SK-MEL-5 (cell line): ENCODE results near the gene NDUFB8. TPM values are rescaled to one million over a fixed set of nuclear protein-coding genes. Genes with fewer than 3 reads are reported as not detected.

ENCODE experiments used
- DNase-seq: peaks from one replicate; pipeline ENCODE4 v3.0.0-alpha.2; 2016; ENCODE audit warnings: low read depth, low spot score
- in situ Hi-C: cut with HindIII; loops from 2 replicates; pipeline ENCODE4 v1.10.0; 2016; ENCODE audit warnings: low sequenced_read_pairs, high pct_unique_total_duplicates, low pct_unique_long_range_greater_than_20kb
- total RNA-seq: library from RNA; depleted of rRNA; stranded (reverse); fragments of >200 nt; shearing (Covaris generic); gene quantifications from 2 replicates; pipeline ENCODE4 v1.2.3, GENCODE V29; 2014

NDUFB8 gene
- total RNA-seq, 1 experiment from 2014 or later = 447 TPM

DNA sequence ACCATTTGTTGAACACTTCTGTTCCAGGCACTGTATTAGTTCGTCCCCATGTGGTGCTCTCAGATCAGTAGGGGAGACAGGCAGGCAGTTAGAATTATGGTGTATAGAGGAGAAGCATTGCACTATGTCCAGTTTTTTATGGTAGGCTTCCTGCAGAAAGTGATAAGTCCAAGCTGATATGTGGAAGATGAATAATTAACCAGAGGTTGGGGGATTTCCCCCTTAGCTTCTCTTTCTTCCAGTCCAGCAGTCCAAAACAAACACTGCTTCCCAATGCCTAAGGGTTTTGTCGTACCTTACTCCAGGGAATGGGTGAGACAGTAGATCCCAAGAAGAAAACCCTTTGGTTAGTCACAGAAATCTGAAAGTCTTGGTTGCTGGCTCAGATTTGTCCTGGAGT lies 25.2 kb upstream of the NDUFB8 start:
- no peak for DNase-seq
- in situ Hi-C loops = loop anchor here (25.0 kb wide), 1 partner anchor 332 kb away; no protein-coding TSS in a partner anchor

DNA sequence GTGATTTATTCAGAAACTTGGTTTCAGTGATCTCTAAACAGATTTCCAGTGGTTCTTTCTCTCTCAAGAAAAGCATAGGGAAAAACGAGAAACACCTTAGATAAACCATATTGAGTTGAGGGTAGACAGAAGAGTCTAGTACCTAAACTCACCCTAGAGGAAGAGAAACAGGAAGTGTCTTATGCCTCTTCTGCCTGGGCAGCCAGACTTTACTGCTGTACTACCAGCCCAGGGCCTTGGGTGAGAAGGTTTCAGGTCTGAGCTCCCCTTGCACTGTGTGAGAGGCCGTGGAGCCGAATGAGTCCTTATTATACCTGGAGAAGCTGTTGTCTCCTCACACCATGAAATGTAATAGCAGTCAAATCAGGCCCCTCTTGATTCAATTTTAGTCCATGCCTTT lies 24.3 kb upstream of the NDUFB8 start:
- in situ Hi-C loops = loop anchor here (25.0 kb wide), 1 partner anchor 333 kb away; no protein-coding TSS in a partner anchor
- DNase-seq = no peak

DNA sequence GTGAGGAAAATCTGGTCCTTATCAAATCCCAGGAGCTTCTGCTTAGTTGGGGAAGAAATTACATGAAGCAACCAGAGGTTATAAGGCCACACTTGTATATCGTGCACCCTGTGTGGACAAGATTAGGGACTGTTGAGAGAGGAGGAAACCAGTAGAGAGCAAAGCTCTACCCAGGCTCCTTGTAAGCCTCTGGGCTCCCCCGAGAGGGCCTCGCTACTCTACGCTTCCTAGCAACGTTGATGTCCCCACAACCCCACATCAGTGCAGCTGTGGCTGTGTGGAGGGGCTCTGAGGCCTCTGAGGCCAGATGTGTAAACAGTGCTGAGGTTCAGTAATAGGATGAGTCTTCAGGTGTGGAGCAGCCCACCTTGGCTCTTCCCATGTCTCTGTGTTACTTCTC lies 22.1 kb upstream of the NDUFB8 start:
- in situ Hi-C loops = loop anchor here (25.0 kb wide), 1 partner anchor 336 kb away; no protein-coding TSS in a partner anchor
- no peak for DNase-seq

GRCh38 chr10:100551196-100551595 lies 21.5 kb upstream of the NDUFB8 start:
- DNase-seq = no peak
- in situ Hi-C loops = loop anchor here (25.0 kb wide), 1 partner anchor 336 kb away; no protein-coding TSS in a partner anchor

DNA sequence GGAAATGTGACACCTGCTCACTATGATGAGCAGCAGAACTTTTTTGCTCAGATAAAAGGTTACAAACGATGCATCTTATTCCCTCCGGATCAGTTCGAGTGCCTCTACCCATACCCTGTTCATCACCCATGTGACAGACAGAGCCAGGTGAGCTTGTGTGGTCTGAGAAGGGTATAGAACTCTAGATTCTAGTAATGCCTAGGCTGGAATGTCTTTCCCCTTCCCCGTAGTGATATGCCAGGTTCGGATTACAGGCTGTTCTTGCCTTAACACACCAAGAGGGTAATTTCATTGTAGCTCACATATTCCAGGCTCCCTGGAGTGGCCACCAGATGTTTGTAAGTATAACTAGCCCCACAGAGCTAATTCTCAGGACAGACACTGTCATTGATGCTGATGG lies 15.3 kb upstream of the NDUFB8 start:
- DNase-seq = no peak
- in situ Hi-C loops = no loop called here

DNA sequence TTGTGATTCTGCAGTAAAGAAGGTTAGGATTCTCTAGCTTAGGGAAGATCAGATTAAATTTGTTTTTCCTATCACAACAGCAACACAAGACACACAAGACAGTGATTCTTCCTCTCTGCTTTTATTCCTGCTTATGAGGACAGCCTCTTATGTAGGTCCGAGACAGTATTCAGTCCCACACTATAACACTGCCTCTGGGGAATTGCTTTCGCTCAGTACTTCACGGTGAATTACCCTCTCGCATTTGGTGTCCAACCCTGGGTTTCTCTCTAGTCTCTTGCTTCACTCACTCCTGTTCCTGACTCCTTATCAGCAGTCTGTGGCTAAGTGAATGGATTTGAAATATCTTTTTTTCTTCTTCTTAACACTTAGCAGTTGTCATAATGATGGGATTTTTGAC lies 7.8 kb upstream of the NDUFB8 start:
- in situ Hi-C loops = no loop called here

DNA sequence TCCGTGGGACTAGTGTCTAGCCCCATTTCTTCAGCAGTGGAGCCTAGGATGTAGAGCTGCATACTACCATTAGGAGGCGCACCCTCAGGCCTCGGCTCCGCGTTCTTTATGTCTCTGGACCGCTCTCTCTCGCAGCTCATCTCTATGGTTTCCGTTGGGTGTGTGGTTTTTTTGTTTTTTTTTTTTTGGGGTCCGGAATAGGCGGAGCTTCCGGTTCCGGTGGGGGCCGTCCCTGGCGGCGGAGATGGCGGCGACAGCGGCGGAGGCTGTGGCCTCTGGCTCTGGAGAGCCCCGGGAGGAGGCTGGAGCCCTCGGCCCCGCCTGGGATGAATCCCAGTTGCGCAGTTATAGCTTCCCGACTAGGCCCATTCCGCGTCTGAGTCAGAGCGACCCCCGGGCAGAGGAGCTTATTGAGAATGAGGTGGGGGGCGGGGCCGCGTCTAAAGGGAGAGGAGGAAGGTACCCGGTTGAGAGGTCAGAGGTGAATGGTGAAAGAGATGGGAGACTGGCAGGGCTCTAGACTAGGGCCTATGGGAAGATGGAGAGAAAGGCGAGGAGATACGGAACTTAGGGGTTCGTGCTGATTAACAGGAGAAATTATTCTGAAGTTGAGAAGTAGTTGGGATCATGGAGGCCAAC lies 6.2 kb upstream of the NDUFB8 start, which contains the start of gene HIF1AN:
TSS of gene HIF1AN (plus strand) at position 229 of the 639 bp plus-strand sequence. CDS start at position 245, 16 bp downstream.
- in situ Hi-C loops = no loop called here
- DNase-seq = peak; percentile 95

More for the DNA sequence above, 7.8 kb upstream of the NDUFB8 start:
- DNase-seq = no peak

- no peak for DNase-seq
- in situ Hi-C loops = no loop called here
These were observed 5.7 kb upstream of the NDUFB8 start for GRCh38 chr10:100535338-100535714.

DNA sequence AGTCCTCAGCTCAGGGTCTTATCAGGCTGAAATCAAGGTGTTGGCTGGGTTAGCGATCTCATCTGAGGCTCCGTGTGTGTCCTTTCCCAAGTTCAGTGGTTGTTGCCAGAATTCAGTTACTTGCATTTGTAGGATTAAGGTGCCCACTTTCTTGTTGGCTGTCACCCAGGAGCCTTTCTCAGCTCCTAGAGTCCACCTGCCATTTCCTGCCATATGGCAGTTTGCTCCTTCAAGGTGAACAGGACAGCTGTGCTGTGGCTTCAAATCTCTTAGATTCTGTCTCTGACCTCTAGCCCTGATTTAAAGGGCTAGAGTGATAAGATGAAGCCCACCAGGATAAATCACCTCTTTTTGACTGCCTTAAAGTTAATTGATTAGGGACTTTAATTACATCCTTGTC lies 5.1 kb upstream of the NDUFB8 start:
- in situ Hi-C loops = no loop called here
- DNase-seq = no peak

DNA sequence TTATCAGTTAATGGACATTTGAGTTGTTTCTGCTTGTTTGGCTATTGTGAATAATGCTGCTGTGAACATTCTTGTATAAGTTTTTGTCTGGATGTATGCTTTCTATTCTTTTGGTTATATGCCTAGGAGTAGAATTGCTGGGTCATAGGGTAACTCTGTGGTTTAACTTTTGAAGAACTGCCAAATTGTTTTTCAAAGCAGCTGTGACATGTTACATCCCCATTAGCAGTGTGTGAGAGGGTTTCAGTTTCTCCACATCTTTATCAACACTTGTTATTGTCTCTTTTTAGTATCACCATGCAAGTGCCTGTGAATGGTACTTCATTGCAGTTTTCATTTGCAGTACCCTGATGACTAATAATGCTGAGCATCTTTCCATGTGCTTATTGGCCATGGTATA lies 2.1 kb upstream of the NDUFB8 start:
- no peak for DNase-seq
- in situ Hi-C loops = no loop called here

DNA sequence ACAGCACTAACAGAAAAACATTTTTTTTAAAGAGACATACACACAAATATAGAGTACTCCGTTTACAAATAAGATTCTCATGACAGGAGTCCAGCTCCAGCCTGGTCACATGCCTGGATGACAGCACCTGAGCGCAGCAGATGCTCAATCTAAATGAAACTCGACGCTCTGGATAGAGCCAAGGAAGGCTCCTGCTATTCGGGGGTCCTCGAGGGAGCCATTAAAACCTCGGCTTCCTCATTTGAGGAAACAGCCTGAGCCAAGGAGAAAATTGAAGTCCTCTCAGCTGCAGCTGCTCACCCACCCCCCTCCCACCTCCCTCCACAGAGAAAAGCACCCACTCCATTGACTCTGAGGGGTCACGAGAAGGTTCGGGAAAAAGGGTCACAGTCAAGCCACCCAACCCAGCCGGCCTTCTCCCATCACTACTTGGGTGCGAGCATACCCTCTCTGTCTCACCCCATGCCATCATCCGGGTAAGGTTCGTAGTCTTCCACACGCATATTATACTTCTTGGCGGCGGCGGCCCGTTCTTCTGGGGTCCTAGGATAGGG lies 673 bp downstream of the NDUFB8 start:
- DNase-seq = no peak
- in situ Hi-C loops = no loop called here

GRCh38 chr10:100528123-100528886 lies 1.4 kb downstream of the NDUFB8 start:
- in situ Hi-C loops = no loop called here
- DNase-seq = peak; percentile 63

DNA sequence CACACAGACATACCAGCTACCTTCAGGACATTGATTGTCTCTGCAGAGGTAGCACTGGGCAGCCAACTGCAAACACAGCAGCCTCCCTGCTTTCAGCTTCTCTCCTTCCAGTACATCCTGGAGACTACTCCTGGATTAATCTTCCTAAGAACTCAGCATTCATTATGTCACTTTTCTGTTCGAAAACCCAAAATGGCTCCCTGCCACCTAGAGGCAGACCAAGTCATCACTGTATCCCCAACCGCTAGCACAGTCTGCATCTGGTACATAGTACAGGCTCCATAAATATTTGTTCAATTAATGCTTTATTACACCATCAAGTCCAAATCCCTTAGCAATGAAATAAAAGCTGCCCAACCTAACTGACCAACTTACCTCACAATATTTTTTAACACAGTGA lies 5.0 kb downstream of the NDUFB8 start:
- in situ Hi-C loops = no loop called here
- no peak for DNase-seq

DNA sequence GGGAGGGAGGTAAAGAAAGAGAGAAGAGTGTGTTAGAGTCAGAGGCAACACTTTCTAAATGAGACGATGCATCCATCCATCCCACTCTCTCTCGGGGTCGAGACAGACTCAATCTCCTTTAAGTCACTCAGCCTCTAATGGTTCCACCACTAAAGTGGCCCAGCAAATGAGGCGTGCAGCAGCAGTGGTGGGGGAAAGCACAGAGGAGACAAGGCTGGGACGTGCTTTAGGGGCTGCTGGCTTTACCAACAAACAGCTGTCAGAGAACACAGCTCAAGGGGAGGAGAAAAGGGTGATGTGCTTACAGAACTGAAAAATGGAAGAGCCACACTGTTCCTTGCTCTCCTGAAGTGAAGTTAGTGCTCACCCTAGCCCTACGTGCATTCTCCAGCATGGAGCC lies 5.5 kb downstream of the NDUFB8 start:
- in situ Hi-C loops = no loop called here
- DNase-seq = no peak

- in situ Hi-C loops = no loop called here
- DNase-seq = no peak
These were observed 6.7 kb downstream of the NDUFB8 start for GRCh38 chr10:100522945-100523344.

GRCh38 chr10:100522107-100522801 lies 7.4 kb downstream of the NDUFB8 start:
- in situ Hi-C loops = no loop called here
- no peak for DNase-seq

DNA sequence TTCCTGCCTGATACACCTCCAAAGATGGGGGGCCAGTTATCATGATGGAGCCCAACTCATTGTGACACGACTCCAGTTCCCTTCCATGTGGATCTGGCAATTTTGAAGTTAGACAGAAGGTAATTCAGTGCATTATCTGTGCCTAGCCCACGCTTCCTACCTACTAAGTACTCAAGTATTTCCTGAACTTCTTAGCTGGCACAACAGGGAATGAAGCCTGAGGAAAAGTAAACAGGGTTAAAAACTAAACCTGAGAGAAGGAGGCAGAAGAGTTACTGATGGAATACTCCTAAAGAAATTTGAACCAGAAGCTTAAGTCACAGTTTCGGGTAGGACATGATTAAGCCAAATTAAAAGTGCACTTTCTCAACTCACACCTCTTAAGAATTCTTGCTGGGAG lies 8.9 kb downstream of the NDUFB8 start:
- in situ Hi-C loops = no loop called here
- DNase-seq = no peak
